Stimulated activated CD4-positive, alpha-beta T cell treated with anti-CD3 and anti-CD28 coated beads, Interleukin-15, amount 100 ng/mL, for 1 hour (primary cell): ENCODE results near the gene APBA2.
A peak's percentile ranks its signal among the peaks of the same experiment; 100 is the strongest.

Experiments used
- DNase-seq, 2 donors: peaks; one replicate each; pipeline ENCODE4 v3.0.0-alpha.2; 2020; ENCODE audit warnings: low read depth in 1 of 2, low spot score in 1 of 2

The APBA2 gene

DNA sequence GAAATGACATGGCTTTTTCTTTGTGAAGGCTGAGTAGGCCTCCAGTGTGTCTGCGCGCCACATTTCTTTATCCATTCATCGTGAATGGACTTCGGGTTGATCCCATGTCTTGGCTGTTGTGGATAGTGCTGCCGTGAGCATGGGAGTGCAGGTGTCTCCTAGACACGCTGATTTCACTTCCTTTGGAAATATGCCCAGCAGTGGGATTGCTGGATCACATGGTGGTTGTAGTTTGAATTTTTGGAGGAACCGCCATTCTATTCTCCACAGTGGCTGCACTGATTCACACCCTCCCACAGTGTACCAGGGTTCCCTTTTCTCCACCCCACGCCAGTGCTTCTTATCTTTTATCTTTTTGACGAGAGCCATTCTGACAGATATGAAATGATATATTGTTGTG is 212.2 kb downstream of the APBA2 start:
- no peak for DNase-seq

DNA sequence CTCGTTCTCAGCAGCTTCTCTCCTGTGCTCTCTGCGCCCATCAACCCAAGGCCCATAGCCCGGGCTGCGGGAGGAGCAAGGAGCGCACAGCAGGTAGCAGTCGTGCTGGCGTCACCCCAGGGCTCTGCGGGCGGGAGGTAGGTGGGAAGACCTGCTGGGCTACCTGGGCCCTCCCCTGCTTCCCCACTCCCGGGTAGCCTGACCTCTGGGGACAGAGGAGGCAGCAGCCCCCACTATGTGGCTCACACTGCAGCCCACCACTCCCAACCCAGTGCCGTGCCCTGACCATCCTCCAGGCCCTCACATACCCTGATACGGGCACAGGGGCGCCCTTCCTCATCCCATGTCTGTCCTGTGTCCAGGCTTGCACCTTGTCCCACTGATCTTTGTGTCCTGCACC is 212.9 kb downstream of the APBA2 start:
- no peak for DNase-seq

DNA sequence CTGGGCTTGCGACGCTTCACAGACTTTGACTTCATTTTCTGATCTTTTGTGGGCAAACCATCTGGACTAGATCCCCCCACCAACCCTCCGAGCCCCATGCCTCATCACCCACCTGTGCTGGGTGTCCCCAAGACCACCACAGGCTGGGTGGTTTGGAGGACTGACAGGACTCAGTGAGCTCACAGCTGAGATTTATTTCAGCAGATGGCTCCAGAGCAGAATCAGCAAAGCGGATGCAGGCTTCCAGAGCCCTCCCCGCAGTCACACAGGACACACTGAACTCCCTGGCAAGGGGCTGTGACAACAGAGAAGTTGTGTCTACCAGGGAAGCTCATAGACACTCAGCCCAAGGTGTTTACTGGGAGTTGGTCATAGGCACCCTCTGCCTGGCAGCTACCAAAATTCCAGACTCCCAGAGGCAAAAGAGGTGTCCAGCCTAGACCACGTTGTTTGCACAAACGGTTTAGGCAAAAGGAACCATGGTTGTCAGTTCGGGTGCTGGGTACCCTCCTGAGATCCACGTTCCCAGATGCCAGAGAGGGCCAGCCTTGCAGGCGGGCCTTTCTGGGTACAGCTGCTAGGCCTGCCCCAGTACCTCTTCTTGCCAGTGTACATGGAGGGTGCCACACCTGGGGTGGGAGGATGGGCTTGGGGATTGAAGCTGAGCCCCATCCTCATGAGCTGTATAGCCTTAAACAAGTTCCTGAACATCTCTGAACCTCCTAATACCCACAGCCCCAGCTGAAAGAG is 213.5 kb downstream of the APBA2 start:
- DNase-seq, result no peak

DNA sequence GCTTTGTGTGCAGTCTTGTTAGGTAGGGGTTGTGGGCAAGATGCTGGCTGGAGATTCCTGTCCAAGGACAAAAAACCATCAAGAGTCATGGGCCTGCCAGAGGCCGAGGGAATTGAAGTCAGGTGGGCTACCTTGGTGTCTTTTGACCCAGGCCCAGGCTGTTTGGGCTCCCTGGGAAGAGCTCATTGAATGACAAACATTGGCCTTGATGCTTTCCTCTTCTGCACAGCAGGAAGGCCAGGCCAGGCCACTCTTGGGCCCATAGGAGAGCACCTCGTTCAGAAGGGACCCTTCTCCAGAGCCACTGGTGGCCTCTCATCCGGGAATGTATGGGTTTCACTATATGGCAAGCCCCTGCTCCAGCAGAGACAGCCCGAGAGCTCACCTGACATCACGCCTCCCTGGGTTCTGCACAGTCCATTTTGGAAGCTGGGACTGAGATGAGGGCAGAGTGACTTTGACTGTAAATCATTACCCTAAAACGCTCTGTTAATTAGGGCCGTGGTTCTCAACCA is 214.8 kb downstream of the APBA2 start:
- DNase-seq, result no peak

DNA sequence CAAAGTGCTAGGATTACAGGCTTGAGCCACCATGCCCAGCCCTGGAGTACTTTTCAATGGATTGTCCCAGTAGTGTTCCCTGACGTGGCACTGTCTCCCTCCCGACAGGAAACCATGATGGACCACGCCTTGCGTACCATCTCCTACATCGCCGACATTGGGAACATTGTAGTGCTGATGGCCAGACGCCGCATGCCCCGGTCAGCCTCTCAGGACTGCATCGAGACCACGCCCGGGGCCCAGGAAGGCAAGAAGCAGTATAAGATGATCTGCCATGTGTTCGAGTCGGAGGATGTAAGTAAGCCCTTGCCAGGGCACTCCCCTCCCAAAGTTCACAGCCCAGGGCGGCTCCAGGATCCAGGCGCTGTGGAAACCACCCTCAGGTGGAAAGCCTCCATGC is 215.7 kb downstream of the APBA2 start:
- DNase-seq, result no peak

DNA sequence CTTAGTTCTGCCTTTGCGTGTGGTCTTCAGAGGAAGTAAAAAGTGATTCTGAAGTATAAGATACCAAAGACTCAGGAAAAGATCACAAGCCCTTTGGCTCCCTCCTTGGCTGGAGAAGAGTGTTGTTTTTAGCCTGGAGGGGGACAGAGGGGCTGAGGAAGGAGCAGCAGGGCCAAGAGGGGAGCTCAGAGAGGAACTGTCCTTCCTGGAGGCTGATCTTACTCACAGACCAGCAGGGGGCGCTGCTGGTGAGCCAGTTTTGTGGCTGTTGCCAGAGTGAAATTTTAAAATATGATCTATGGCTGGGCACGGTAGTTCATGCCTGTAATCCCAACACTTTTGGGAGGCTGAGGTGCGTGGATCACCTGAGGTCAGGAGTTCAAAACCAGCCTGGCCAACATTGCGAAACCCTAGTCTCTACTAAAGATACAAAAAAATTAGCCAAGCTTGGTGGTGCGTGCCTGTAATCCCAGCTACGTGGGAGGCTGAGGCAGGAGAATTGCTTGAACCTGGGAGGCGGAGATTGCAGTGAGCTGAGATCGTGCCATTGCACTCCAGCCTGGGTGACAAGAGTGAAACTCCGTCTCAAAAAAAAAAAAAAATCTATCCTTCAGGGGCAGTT is 216.5 kb downstream of the APBA2 start:
- peak; percentile 21 to 54 for DNase-seq

GRCh38 chr15:29102911-29103823 is 217.4 kb downstream of the APBA2 start:
- DNase-seq, result no peak

DNA sequence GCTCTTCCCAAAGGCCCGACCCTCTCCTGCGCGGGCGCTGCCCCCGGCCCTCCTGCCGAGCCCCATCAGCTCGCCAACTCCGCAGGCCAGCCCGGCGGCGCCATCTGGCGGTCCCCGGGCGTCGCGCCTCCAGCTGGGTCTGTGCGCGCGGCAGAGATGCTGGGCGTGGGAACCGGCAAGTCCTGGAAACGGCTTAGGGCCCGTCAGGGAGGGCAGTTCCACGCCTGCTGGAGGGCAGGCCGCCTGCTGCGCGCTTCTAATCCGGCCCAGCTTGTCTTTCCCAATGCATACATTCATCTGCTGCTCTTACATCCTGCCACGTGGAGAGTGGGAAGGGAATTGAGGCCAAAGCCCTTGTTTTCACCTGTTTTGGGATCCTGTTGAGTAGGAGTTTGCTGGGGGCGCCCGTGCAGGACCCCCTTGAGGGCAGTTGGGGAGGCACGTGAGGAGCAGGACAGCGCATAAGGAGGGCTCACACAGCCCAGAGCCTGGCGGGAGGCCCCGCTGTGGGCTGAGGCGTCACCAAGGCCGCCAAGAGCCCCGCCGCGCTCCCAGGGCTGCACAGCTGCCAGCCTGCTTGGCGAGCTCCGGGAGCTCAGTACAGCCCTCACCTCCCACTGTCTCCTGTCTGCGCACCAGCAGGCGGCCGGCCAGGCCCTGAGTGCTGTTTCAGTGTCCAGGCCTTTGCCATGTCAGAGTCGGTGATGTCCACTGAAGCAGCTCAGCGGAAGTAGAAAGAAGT is 218.2 kb downstream of the APBA2 start:
- DNase-seq, result peak in 1 of 2 donors; percentile 50

GRCh38 chr15:29104566-29104880 is 218.7 kb downstream of the APBA2 start:
- DNase-seq, result no peak

DNA sequence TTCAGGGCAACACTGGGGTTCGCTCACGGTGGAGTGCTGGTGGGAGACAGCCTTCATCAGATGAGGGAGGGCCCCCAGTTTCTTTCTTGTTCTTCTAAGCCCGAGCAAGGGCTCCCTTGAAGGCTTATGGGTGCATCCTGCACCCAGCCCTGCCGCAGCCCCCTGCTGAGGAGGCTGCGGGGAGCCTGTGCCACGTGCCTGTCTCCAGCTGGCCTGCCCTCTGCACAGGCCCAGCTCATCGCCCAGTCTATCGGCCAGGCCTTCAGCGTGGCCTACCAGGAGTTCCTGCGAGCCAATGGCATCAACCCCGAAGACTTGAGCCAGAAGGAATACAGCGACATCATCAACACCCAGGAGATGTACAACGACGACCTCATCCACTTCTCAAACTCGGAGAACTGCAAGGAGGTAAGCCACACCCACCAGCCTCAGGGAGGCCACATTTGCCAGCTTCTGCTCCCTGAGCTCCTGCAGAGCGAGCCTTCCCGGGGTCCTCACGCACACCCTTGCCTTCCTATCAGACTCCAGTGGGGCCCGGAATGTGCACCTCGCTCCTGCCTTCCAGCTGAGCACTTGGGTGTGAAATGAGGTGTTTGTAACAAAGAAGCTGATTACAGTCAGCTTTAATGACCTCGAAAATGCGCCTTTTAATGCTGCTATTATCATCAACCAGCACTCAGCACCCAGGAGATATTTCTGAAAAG is 219.5 kb downstream of the APBA2 start:
- DNase-seq, result no peak

GRCh38 chr15:29106116-29106515 is 220.3 kb downstream of the APBA2 start:
- DNase-seq, result no peak

DNA sequence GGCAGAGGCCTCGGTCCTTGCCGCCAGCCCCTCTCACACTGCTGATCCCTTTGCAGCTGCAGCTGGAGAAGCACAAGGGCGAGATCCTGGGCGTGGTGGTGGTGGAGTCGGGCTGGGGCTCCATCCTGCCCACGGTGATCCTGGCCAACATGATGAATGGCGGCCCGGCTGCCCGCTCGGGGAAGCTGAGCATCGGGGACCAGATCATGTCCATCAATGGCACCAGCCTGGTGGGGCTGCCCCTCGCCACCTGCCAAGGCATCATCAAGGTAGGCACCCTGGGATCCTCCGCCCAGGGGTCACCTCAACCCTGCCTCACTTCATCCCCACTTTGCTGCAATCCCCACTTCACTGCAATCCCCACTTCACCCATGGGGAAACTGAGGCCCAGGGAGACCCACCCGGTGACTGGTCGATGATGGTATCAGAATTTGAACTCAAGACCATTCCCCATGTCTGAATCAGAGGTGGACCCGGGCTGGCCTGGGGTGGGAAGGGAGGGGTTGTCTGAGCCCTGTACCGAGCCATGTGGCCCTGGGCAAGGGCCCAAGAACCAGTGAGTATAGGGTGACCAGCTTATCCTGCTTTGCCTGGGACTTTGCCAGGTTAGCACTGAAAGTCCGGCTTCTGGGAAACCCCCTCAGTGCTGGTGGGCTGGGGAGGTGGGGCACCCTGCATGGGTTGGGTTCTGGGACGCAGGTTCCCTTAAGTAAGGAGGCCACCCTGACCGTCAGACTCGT is 220.9 kb downstream of the APBA2 start:
- DNase-seq, result no peak

DNA sequence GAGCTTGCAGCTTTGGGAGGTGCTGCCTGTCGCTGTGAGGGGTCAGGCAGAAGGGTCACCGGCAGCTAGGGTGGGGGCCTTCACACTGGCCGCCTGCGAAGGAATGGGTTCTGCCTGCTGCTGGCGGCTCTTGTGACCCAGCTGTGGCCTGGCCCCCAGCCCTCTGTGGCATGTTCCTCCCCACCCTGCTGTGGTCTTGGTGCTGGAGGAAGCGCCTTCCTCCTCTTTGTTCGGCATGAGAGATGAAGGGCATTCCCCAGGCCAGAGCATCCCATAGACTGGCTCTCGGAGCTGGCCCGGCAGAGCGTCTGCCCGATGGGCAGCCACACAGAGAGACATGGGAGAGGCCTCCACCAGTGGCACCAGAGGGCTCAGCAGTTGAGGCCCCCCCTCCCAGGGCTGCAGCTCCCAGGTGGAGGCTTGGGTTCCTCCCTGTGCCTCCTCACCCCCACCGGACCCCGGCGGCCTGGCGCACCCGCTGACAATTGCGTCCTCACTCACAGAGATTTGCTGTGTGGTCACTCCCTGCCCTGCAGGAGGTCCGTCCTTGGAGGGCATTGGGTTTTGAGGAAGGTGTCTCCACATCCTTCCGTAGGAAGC is 221.6 kb downstream of the APBA2 start:
- no peak for DNase-seq

DNA sequence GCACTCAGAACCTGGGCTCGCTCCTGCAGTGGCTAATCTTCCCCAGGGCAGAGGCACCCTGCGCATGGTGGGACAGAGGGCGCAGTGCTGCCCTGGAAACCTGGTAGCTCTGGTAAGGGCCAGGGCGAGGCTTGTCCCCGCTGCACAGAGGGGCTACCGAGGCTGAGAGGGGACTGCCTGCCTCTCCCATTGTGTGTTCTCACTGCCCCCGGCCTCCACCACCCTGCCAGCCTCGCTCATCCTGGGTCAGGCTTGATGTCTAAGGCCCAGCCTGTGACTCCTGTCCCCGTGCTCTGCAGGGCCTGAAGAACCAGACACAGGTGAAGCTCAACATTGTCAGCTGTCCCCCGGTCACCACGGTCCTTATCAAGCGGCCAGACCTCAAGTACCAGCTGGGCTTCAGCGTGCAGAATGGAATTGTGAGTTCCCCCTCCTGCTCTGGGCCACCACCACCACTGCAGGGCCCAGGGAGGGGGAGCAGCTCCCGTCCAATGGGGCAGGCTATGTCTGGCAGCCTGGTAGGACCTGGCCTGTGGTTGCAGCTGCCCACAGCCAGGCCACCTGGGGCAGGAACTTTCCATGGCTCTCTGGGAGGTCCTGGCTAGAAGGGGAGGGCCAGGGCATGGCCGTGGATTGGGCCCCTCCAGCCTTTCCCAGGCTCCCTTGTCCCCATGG is 222.3 kb downstream of the APBA2 start:
- no peak for DNase-seq

DNA sequence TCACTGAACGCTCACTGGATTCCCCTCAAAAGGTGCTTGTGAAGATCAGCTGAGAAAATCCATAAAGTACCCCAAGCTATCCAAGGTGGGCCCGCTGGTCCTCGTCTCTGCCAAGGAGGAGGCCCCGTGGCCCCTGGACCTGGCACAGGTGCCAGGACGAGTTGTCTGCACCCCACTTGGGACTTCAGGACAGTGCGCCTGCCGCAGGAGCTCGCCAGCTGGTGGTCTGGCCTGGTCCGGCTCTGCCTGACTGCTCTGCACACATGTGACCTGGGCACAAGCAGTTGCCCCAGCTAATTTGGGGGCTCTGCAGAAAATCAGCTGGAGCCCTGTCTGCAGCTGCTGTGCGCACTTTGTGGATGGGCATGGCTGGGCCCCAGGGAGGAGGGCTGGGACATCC is 224.0 kb downstream of the APBA2 start:
- DNase-seq, result no peak

- no peak for DNase-seq
Observed at GRCh38 chr15:29110176-29110575, 224.4 kb downstream of the APBA2 start.

DNA sequence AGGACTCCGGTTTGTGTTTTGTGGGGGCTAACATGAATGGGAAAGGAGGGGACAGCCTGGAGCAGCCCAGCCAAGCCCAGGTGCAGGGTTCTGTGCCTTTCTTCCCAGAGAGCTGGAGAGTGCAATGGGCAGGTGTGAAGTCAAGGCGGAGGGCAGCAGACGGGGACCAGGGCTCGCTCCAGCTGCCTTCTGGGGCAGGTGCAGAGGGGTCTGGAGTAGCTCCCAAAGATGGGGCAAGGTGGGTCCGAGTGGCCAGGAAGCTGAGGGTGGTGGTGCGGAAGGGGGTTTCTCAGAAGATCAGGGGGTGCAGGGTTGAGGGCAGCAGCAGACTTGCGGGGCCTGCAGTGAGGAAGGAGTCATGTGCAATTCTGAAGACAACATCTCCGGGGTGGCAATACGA is 225.0 kb downstream of the APBA2 start:
- DNase-seq, result no peak

DNA sequence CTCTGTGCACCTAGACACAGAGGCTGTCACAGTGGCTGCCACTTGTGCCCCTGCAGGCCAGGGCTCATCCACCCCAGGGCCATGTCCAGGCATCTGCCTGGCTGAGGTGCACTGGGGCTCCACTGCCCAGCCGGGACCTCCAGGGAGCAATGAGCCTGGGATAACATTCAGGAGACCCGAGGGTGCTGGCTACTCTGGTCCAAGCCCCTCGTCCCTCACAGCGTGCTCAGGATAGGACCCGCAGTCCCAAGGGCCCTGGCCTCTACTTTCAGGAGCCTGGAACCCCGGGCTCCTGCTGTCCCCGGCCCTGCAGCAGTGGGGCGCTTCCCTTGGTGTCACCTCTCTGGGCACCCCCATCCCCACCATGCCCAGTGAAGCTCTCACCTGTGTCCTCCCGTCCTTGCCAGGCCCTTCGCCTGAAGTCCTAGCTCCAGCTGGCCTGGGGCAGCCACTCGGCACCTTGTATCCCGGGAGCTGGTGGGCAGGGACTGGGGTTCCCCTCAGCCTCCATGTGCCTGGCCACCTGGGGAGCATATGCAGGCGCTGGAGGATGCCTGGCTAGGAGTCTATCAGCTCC is 226.0 kb downstream of the APBA2 start:
- no peak for DNase-seq
